Left lung (tissue), 10 donors: ENCODE measurements around the gene SSC5D. TPM values are rescaled to one million over a fixed set of nuclear protein-coding genes. Genes with fewer than 3 reads are reported as not detected.
"Not testable (repeated sequence)": the region's sequence is repeated elsewhere in the genome, so short reads cannot be mapped to it uniquely, and the experiment has no call there.

ENCODE experiments used
- ATAC-seq: fragments of 200-7000 bp; cut with Tn5 transposase; one replicate; pipeline ENCODE4 v1.9.1; 2020; ENCODE audit warnings: moderate library complexity
- DNase-seq, 4 donors: peaks; one replicate each; pipeline ENCODE4 v3.0.0-alpha.2; 2013 to 2020
- H3K27ac ChIP-seq, 2 donors: fragments of 200-600 bp; sonication (generic) in 1 of 2; one replicate each; pipeline versions ENCODE4 v1.5.0 to v1.8.0; 2020 to 2021
- H3K27me3 ChIP-seq, 2 donors: fragments of 200-600 bp; sonication (generic) in 1 of 2; one replicate each; pipeline versions ENCODE4 v1.5.0 to v1.8.0; 2020 to 2021
- H3K36me3 ChIP-seq, 2 donors: fragments of 200-600 bp; sonication (generic) in 1 of 2; one replicate each; pipeline versions ENCODE4 v1.5.0 to v1.8.0; 2020 to 2021
- H3K4me1 ChIP-seq, 2 donors: fragments of 200-600 bp; one replicate each; pipeline ENCODE4 v1.8.0; 2021
- H3K4me3 ChIP-seq, 2 donors: fragments of 200-600 bp; sonication (generic) in 1 of 2; one replicate each; pipeline versions ENCODE4 v1.5.0 to v1.8.0; 2020 to 2021; ENCODE audit warnings: mild to moderate bottlenecking in 1 of 2
- H3K9me3 ChIP-seq, 2 donors: fragments of 200-600 bp; sonication (generic) in 1 of 2; one replicate each; pipeline versions ENCODE4 v1.5.0 to v1.8.0; 2020 to 2021
- CTCF ChIP-seq, 2 donors: fragments of 200-600 bp; sonication (generic) in 1 of 2; IDR thresholded peaks; one replicate each; pipeline versions ENCODE4 v1.5.0 to v1.8.0; 2021; ENCODE audit warnings: antibody characterized with exemption in 2 of 2
- intact Hi-C, 2 donors: fragments of 100-400 bp; cut with DNase I; formaldehyde crosslinking; loops; one replicate each; pipeline versions ENCODE4 v1.11.2 to v1.14.2; 2022
- polyA plus RNA-seq, 6 donors: library from polyadenylated mRNA; unstranded; fragments of 120-200 nt; gene quantifications; one replicate each; pipeline ENCODE4 v1.2.1, GENCODE V29; 2013; ENCODE audit not compliant: insufficient read length in 6 of 6
- total RNA-seq, 2 donors: library from RNA; stranded (reverse); fragmentation: NEBNext Ultra II Directional; extraction: Animal tissue kit (Norgen Biotek cat#: 25700); gene quantifications; one replicate each; pipeline ENCODE4 v1.2.1, GENCODE V29; 2021
- donor health status: DM: no; HTN: yes; CAD: no.
- donor health status: DM: no; HTN: no; CAD: no.

The SSC5D gene
- total and polyA plus RNA-seq, 8 donors, result 4.1 to 45.9 (median 8.0) TPM

GRCh38 chr19:55493052-55493644, 4.9 kb downstream of the SSC5D start:
- peak; percentile 13 for ATAC-seq
- H3K4me1 ChIP-seq, result no peaks in the 10 kb centered on the region
- intact Hi-C loops, result no loop called here
- peaks cover 0 to 61% of the 10 kb centered on the region in 2 donors for H3K27me3 ChIP-seq
- no peaks in the 10 kb centered on the region for H3K9me3 ChIP-seq
- H3K36me3 ChIP-seq, result no peaks in the 10 kb centered on the region
- no peak for TF ChIP-seq CTCF (IDR thresholded peaks at IDR 0.05)
- peak overlapping the region in 1 of 2 donors; percentile 15 for H3K4me3 ChIP-seq
- DNase-seq, result peak in 1 of 4 donors; percentile 58
- H3K27ac ChIP-seq, result peak overlapping the region; percentile 45 to 80

- peak overlapping the region in 1 of 2 donors; percentile 15 for H3K4me3 ChIP-seq
- no peaks in the 10 kb centered on the region for H3K4me1 ChIP-seq
- H3K36me3 ChIP-seq, result no peaks in the 10 kb centered on the region
- peak in 1 of 4 donors; percentile 74 for DNase-seq
- ATAC-seq, result no peak
- H3K27me3 ChIP-seq, result peaks cover 0 to 61% of the 10 kb centered on the region in 2 donors
- peak overlapping the region; percentile 45 to 80 for H3K27ac ChIP-seq
- intact Hi-C loops, result no loop called here
- no peaks in the 10 kb centered on the region for H3K9me3 ChIP-seq
- TF ChIP-seq CTCF (IDR thresholded peaks at IDR 0.05), result no peak
Observed at GRCh38 chr19:55493645-55494171, 5.5 kb downstream of the SSC5D start.

GRCh38 chr19:55494172-55494761, 6.0 kb downstream of the SSC5D start:
- no peaks in the 10 kb centered on the region for H3K9me3 ChIP-seq
- H3K27ac ChIP-seq, result peak overlapping the region in 1 of 2 donors; percentile 80
- H3K27me3 ChIP-seq, result peaks cover 0 to 57% of the 10 kb centered on the region in 2 donors
- no peak for TF ChIP-seq CTCF (IDR thresholded peaks at IDR 0.05)
- ATAC-seq (peak; percentile 38), DNase-seq (peak in 1 of 4 donors; percentile 80)
- H3K36me3 ChIP-seq, result no peaks in the 10 kb centered on the region
- intact Hi-C loops, result no loop called here
- no peaks in the 10 kb centered on the region for H3K4me1 ChIP-seq
- H3K4me3 ChIP-seq, result peak overlapping the region; percentile 3 to 15

GRCh38 chr19:55495646-55496349, 7.6 kb downstream of the SSC5D start:
- DNase-seq, result no peak
- no peak for ATAC-seq
- intact Hi-C loops, result no loop called here
- H3K4me3 ChIP-seq, result no peak overlapping the region
- H3K9me3 ChIP-seq, result no peaks in the 10 kb centered on the region
- H3K27ac ChIP-seq, result no peak overlapping the region
- no peaks in the 10 kb centered on the region for H3K4me1 ChIP-seq
- no peak for TF ChIP-seq CTCF (IDR thresholded peaks at IDR 0.05)
- H3K36me3 ChIP-seq, result no peaks in the 10 kb centered on the region
- peaks cover 0 to 41% of the 10 kb centered on the region in 2 donors for H3K27me3 ChIP-seq

GRCh38 chr19:55496820-55497219, 8.6 kb downstream of the SSC5D start:
- not testable (repeated sequence) for H3K4me3 ChIP-seq

More at GRCh38 chr19:55496820-55497219, 8.6 kb downstream of the SSC5D start:
- H3K4me1 ChIP-seq, H3K9me3 ChIP-seq, H3K36me3 ChIP-seq, H3K27ac ChIP-seq, ATAC-seq, intact Hi-C loops: not testable (repeated sequence)
- H3K27me3 ChIP-seq, result peaks cover 0 to 31% of the 10 kb centered on the region in 2 donors
- DNase-seq, result peak in 1 of 4 donors; percentile 64
